ENCODE measurements around the gene RAB19. TPM values are rescaled to one million over a fixed set of nuclear protein-coding genes. Genes with fewer than 3 reads are reported as not detected.

Gene RAB19, protein sequence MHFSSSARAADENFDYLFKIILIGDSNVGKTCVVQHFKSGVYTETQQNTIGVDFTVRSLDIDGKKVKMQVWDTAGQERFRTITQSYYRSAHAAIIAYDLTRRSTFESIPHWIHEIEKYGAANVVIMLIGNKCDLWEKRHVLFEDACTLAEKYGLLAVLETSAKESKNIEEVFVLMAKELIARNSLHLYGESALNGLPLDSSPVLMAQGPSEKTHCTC
- total RNA-seq = 10 to 100 TPM in 2 of 4 donors, 1 to 10 TPM in 2; 7.4 to 18.6 (median 10.1) TPM

DNA sequence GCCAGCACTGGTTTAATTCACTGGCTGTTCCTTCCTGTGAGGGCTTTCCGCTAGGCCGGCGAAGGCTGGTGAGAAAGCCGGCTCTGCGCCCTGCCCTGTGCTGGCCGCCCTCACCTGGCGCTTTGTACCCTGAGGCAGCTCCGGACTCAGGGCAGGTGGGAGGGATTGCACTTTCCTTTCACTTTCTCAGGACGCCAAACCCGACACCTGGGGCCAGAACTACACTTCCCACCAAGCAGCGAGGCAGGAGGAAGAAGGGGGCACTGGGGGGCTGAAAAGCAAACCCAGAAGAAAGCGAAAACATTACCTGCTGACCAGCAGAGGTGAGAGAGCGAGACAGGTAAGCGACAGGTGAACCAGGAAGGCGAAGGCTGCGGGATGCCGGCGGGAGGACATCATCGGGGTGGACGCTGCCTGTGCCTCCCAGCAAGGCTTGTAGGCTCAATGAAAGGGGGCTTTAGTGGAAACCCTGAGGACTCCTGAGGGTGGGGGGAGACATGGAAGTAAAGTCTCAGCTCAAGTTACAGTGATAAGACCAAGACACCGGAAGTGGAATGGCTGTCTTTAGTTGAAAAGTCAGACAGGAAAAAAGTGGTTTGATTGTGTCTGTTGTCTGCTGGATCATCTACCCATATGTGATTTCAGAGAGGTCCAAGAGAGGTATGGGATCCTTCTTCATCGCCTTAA, at the start of gene RAB19:
RAB19 (plus strand) TSS at position 181 of the 687 bp plus-strand sequence. CDS start 3,589 bp downstream, outside the sequence.
- DNase-seq = peak; percentile 62 to 82 (median 82)
- TF ChIP-seq POLR2A (IDR thresholded peaks at IDR 0.05) = peak; percentile 32 to 47
- TF ChIP-seq, protein P1, sequence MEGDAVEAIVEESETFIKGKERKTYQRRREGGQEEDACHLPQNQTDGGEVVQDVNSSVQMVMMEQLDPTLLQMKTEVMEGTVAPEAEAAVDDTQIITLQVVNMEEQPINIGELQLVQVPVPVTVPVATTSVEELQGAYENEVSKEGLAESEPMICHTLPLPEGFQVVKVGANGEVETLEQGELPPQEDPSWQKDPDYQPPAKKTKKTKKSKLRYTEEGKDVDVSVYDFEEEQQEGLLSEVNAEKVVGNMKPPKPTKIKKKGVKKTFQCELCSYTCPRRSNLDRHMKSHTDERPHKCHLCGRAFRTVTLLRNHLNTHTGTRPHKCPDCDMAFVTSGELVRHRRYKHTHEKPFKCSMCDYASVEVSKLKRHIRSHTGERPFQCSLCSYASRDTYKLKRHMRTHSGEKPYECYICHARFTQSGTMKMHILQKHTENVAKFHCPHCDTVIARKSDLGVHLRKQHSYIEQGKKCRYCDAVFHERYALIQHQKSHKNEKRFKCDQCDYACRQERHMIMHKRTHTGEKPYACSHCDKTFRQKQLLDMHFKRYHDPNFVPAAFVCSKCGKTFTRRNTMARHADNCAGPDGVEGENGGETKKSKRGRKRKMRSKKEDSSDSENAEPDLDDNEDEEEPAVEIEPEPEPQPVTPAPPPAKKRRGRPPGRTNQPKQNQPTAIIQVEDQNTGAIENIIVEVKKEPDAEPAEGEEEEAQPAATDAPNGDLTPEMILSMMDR (IDR thresholded peaks at IDR 0.05) = peak in 1 of 6 experiments; percentile 15
- no peaks in the 10 kb centered on the region for H3K27me3 ChIP-seq
- peak within 1 kb of the TSS; percentile 51 to 79 (median 62) for H3K27ac ChIP-seq
- no peaks in the 10 kb centered on the region for H3K9me3 ChIP-seq
- peak within 1 kb of the TSS; percentile 40 to 79 (median 54) for H3K4me3 ChIP-seq
- H3K36me3 ChIP-seq = no peaks in the 10 kb centered on the region
- H3K4me1 ChIP-seq = peaks cover 0 to 4% (median 0%) of the 10 kb centered on the region in 4 donors

DNA sequence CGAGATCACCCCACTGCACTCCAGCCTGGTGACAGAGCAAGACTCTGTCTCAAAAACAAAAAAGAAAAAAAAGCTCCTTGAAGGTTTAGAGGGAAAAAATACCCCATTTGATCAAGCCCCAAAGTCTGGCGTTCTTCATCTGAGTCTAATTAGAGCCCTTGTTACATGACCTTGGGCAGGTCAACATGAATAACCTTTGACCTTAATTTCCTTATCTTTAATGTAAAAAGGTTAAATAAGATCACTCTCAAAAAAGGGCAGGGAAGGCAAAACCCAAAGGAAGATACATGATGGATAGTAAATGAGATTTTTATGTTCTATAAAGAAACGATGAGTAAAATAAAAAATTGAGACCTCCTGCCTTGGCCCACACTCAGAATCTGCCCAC, 45.8 kb upstream of the RAB19 start:
- DNase-seq = no peak
- H3K4me3 ChIP-seq = no peak overlapping the region
- H3K9me3 ChIP-seq = no peaks in the 10 kb centered on the region
- peaks cover 0 to 21% (median 0%) of the 10 kb centered on the region in 3 donors for H3K36me3 ChIP-seq
- H3K27me3 ChIP-seq = no peaks in the 10 kb centered on the region
- no peak for TF ChIP-seq POLR2A (IDR thresholded peaks at IDR 0.05)
- TF ChIP-seq, protein P1 (IDR thresholded peaks at IDR 0.05) = no peak
- H3K4me1 ChIP-seq = peaks cover 0 to 3% (median 0%) of the 10 kb centered on the region in 4 donors
- no peak overlapping the region for H3K27ac ChIP-seq

DNA sequence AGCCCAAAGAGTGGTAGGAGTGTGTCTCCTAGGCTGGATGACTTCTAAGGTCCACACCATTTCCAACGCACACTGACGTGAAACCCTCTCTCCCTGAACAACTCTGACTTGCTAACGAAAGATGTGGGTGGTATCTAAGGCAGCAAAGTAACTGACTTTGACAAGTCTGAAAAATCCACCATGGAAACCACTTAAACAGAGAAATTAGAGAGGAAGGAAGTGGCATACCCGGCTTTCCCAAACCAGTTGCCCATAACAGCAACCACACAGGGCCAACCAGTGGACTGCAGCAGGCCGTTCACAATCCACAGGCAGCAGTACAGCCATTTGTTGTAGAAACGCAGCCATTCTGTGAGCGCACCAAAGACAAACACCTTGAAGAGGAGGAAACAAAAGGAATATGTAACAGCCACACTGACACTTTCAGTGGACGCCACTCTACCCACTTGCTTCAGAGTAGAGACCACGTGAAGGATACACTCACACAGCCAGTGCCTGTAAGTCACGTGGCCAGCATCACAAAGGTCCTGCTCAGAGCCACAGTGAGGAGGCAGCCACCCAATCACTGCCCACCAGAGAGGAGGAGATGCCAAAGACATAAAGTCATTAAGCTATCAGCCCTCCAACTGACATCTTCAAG, 45.3 kb upstream of the RAB19 start:
- Histone ChIP-seq H3K36me3 (peaks cover 0 to 18% (median 0%) of the 10 kb centered on the region in 3 donors), H3K9me3 (no peaks in the 10 kb centered on the region), H3K27ac (peak overlapping the region in 2 of 4 donors; percentile 22 to 63), H3K4me1 (peaks cover 0 to 3% (median 0%) of the 10 kb centered on the region in 4 donors), H3K27me3 (no peaks in the 10 kb centered on the region), H3K4me3 (peak overlapping the region in 2 of 4 donors; percentile 24 to 33)
- peak in 1 of 3 donors; percentile 56 for DNase-seq
- TF ChIP-seq, protein P1 (IDR thresholded peaks at IDR 0.05) = no peak
- no peak for TF ChIP-seq POLR2A (IDR thresholded peaks at IDR 0.05)

DNA sequence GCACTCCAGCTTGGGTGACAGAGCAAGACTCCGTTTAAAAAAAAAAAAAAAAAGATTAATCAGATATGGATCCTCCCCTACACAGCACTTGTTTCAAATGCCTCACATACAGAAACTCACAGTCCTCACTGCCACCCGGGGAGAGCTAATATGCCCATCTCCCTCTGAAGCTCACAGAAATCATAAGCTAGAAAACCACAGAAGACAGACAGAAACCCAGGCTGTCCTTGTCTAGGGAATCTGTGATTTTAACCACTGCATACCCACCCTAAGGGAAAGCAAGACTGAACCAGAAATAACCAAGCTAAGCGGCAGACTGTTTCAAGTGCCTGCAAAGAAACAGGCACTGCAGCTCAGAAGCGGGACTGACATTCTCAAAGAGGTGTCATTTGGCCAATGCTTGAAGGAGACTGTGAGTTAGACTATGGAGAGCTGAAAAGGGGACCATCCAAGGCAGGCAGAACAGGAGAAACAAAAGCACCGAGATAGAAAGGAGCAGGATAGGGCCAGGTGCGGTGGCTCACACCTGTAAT, 43.1 kb upstream of the RAB19 start:
- no peak overlapping the region for H3K27ac ChIP-seq
- H3K4me3 ChIP-seq = no peak overlapping the region
- DNase-seq = no peak
- no peaks in the 10 kb centered on the region for H3K9me3 ChIP-seq
- peaks cover 0 to 9% (median 0%) of the 10 kb centered on the region in 3 donors for H3K36me3 ChIP-seq
- H3K27me3 ChIP-seq = no peaks in the 10 kb centered on the region
- peaks cover 0 to 3% (median 0%) of the 10 kb centered on the region in 4 donors for H3K4me1 ChIP-seq
- TF ChIP-seq POLR2A (IDR thresholded peaks at IDR 0.05) = no peak
- TF ChIP-seq, protein P1 (IDR thresholded peaks at IDR 0.05) = no peak

DNA sequence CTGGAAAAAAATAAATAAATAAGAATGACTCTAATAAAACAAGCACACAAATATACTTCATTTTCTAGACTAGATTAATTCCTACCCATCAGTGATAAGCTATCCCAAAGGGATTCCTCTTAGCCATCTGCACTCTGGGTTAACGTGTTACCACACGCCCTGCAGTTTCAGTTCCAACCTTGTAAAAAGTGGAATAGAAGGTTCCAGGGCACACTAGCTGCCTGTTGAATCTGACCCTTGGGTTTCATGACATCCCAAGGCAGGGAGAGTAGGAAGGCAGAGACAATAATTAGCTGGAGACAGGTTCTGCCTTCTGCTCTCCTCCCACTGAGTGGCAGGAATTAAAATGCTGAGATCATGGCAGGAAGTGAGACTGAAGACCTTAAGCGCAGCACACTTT, 39.0 kb upstream of the RAB19 start:
- Histone ChIP-seq H3K36me3 (peaks cover 0 to 15% (median 0%) of the 10 kb centered on the region in 3 donors), H3K9me3 (no peaks in the 10 kb centered on the region), H3K27me3 (no peaks in the 10 kb centered on the region), H3K27ac (no peak overlapping the region), H3K4me3 (no peak overlapping the region), H3K4me1 (no peaks in the 10 kb centered on the region)
- TF ChIP-seq, protein P1 (IDR thresholded peaks at IDR 0.05) = no peak
- no peak for TF ChIP-seq POLR2A (IDR thresholded peaks at IDR 0.05)
- no peak for DNase-seq

All from Peyer's patch (tissue), 4 donors.